Type B pancreatic cell (in vitro differentiated cells): ENCODE data around the gene HBZ. TPM values are rescaled to one million over a fixed set of nuclear protein-coding genes. Genes with fewer than 3 reads are reported as not detected.
"Not testable (repeated sequence)": the region's sequence is repeated elsewhere in the genome, so short reads cannot be mapped to it uniquely, and the experiment has no call there.

ENCODE experiments used
- DNase-seq: peaks from one replicate; pipeline ENCODE4 v3.0.0; 2021; ENCODE audit warnings: mixed read lengths; ENCODE audit not compliant: unreplicated experiment; ENCODE audit errors: extremely low spot score
- H3K27ac Mint-ChIP-seq: 2 replicates; pipeline ENCODE4 v1.8.0; 2021; ENCODE audit warnings: mild to moderate bottlenecking, mixed read lengths
- H3K27me3 Mint-ChIP-seq: 2 replicates; pipeline ENCODE4 v1.8.0; 2021; ENCODE audit warnings: mixed read lengths
- H3K36me3 Mint-ChIP-seq: 2 replicates; pipeline ENCODE4 v1.8.0; 2021; ENCODE audit warnings: mixed read lengths
- H3K4me1 Mint-ChIP-seq: one replicate; pipeline ENCODE4 v1.8.0; 2021; ENCODE audit warnings: mixed read lengths; ENCODE audit not compliant: unreplicated experiment
- H3K4me3 Mint-ChIP-seq: 2 replicates; pipeline ENCODE4 v1.8.0; 2021; ENCODE audit warnings: mild to moderate bottlenecking, mixed read lengths
- H3K9me3 Mint-ChIP-seq: 2 replicates; pipeline ENCODE4 v1.8.0; 2021; ENCODE audit warnings: mixed read lengths
- total RNA-seq: library from RNA; stranded (reverse); gene quantifications from 2 replicates; pipeline ENCODE4 v1.2.1, GENCODE V29; 2021; ENCODE audit warnings: low replicate concordance
- TF ChIP-seq, protein P1 (sequence below): fragments of 200-600 bp; sonication (generic); conservative IDR thresholded peaks from 2 replicates; pipeline ENCODE4 v1.5.0; 2021; ENCODE audit warnings: antibody characterized with exemption, mild to moderate bottlenecking

Gene HBZ
- total RNA-seq, 1 donor from 2014 or later: not detected

DNA sequence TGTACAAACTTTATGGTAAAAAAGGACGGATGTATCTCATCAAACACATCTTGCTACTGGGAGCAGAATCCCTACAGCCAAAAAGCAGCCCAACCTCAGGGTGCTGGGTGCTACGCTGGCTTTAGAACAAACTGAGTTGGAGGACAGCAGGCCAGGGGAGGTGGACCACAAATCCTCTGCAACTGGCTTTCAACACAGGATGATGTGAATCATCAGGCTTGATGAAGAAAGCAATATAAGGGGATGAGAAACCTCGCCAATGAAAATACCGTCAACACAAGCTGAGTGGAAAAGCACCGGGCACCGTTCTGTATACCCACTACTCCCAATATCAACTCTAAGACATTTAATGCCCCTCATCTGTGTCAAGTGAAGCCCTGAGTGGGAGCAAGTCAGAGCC, 42.1 kb downstream of the HBZ start:
- Mint-ChIP-seq H3K4me3 (no peak overlapping the region), H3K4me1 (no peaks in the 10 kb centered on the region), H3K9me3 (no peaks in the 10 kb centered on the region), H3K27me3 (no peaks in the 10 kb centered on the region), H3K27ac (no peak overlapping the region), H3K36me3 (peaks cover 16% of the 10 kb centered on the region)
- no peak for DNase-seq
- TF ChIP-seq, protein P1, sequence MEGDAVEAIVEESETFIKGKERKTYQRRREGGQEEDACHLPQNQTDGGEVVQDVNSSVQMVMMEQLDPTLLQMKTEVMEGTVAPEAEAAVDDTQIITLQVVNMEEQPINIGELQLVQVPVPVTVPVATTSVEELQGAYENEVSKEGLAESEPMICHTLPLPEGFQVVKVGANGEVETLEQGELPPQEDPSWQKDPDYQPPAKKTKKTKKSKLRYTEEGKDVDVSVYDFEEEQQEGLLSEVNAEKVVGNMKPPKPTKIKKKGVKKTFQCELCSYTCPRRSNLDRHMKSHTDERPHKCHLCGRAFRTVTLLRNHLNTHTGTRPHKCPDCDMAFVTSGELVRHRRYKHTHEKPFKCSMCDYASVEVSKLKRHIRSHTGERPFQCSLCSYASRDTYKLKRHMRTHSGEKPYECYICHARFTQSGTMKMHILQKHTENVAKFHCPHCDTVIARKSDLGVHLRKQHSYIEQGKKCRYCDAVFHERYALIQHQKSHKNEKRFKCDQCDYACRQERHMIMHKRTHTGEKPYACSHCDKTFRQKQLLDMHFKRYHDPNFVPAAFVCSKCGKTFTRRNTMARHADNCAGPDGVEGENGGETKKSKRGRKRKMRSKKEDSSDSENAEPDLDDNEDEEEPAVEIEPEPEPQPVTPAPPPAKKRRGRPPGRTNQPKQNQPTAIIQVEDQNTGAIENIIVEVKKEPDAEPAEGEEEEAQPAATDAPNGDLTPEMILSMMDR: no peak

DNA sequence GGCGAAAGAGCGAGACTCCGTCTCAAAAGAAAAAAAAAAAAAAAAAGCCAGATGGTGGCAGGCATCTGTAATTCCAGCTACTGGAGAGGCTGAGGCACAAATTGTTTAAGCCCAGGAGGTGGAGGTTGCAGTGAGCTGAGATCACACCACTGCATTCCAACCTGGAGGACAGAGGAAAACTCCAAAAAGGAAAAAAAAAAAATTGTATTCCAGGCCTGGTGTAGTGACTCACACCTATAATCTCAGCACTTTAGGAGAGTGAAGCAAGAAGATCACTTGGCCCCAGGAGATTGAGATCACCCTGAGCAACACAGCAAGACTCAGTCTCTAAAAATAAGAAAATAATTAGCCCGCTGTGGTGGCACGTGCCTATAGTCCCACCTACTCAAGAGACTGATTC, 47.9 kb downstream of the HBZ start:
- Mint-ChIP-seq H3K4me1 (no peaks in the 10 kb centered on the region), H3K4me3 (no peak overlapping the region), H3K27ac (no peak overlapping the region), H3K36me3 (peaks cover 19% of the 10 kb centered on the region), H3K27me3 (no peaks in the 10 kb centered on the region), H3K9me3 (no peaks in the 10 kb centered on the region)
- DNase-seq: no peak
- TF ChIP-seq, protein P1: no peak

DNA sequence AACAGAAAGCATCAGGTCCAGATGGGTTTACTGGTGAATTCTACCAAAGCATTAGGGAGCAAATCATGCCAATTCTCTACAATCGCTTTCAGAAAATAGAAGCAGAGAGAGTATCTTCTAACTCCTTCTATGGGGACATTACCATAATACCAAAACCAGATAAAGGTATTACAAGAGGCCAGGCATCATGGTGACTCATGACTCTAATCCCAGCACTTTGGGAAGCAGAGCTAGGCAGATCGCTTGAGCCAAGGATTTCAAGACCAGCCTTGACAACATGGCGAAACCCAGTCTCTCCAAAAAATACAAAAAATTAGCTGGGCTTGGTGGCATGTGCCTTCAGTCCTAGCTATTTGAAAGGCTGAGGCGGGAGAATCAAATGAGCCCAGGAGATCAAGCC, 50.8 kb downstream of the HBZ start:
- no peak for DNase-seq
- Mint-ChIP-seq H3K9me3 (no peaks in the 10 kb centered on the region), H3K36me3 (peaks cover 27% of the 10 kb centered on the region), H3K27me3 (no peaks in the 10 kb centered on the region), H3K27ac (no peak overlapping the region), H3K4me3 (no peak overlapping the region), H3K4me1 (no peaks in the 10 kb centered on the region)
- TF ChIP-seq, protein P1: no peak

DNA sequence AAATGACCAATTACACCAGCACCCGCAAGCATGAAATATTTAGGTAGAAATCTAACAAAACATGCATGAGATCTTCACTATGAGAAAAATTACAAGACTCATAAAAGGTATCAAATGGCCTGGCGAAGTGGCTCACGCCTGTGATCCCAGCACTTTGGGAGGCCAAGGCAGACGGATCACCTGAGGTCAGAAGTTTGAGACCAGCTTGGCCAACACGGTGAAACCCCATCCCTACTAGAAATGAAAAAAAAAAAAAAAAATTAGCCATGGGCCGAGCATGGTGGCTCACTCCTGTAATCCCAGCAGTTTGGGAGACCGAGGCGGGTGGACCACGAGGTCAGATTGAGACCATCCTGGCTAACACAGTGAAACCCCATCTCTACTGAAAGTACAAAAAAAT, 51.6 kb downstream of the HBZ start:
- H3K27ac Mint-ChIP-seq: not testable (repeated sequence)

More for the DNA sequence above, 51.6 kb downstream of the HBZ start:
- not testable (repeated sequence) for DNase-seq, H3K4me1 Mint-ChIP-seq, H3K9me3 Mint-ChIP-seq, H3K27me3 Mint-ChIP-seq, H3K4me3 Mint-ChIP-seq
- H3K36me3 Mint-ChIP-seq: peaks cover 29% of the 10 kb centered on the region

Other genes starting within 250 kb of the HBZ start
- 12.6 and 17.6 TPM in 2 replicates for gene POLR3K, start 99.0 kb upstream of the HBZ start, total RNA-seq
- gene SNRNP25, start 98.8 kb upstream of the HBZ start, total RNA-seq: 38.5 and 48.7 TPM in 2 replicates
- 25.3 and 27.3 TPM in 2 replicates for gene RHBDF1, start 80.0 kb upstream of the HBZ start, total RNA-seq
- 38.0 and 40.0 TPM in 2 replicates for gene MPG, start 74.4 kb upstream of the HBZ start, total RNA-seq
- gene NPRL3, start 14.0 kb upstream of the HBZ start, total RNA-seq: 37.9 and 38.7 TPM in 2 replicates
- not detected in 2 replicates for gene HBM, start 13.3 kb downstream of the HBZ start, total RNA-seq
- not detected in 2 replicates for gene HBA2, start 20.2 kb downstream of the HBZ start, total RNA-seq
- not detected in 2 replicates for gene HBA1, start 24.0 kb downstream of the HBZ start, total RNA-seq
- 1.1 and 1.5 TPM in 2 replicates for gene HBQ1, start 27.8 kb downstream of the HBZ start, total RNA-seq
- 95.3 and 154 TPM in 2 replicates for gene LUC7L, start 76.8 kb downstream of the HBZ start, total RNA-seq
- gene FAM234A, start 82.2 kb downstream of the HBZ start, total RNA-seq: 125 and 143 TPM in 2 replicates
- 6.6 and 8.8 TPM in 2 replicates for gene RGS11, start 123.3 kb downstream of the HBZ start, total RNA-seq
- gene ARHGDIG, start 127.9 kb downstream of the HBZ start, total RNA-seq: 2.5 and 5.0 TPM in 2 replicates
- 1.0 and 1.6 TPM in 2 replicates for gene PDIA2, start 130.5 kb downstream of the HBZ start, total RNA-seq
- 30.6 and 31.8 TPM in 2 replicates for gene AXIN1, start 200.1 kb downstream of the HBZ start, total RNA-seq
- gene MRPL28, start 217.9 kb downstream of the HBZ start, total RNA-seq: 69.6 and 75.3 TPM in 2 replicates
- gene PGAP6, start 229.3 kb downstream of the HBZ start, total RNA-seq: 56.0 and 71.1 TPM in 2 replicates
- gene NME4, start 244.6 kb downstream of the HBZ start, total RNA-seq: 72.8 and 166 TPM in 2 replicates
- 21.5 and 22.1 TPM in 2 replicates for gene DECR2, start 249.2 kb downstream of the HBZ start, total RNA-seq